ENCODE measurements around the gene GH2.
"Not testable (repeated sequence)": the region's sequence is repeated elsewhere in the genome, so short reads cannot be mapped to it uniquely, and the experiment has no call there.

- not testable (repeated sequence) for TF ChIP-seq ELF4 (IDR thresholded peaks at IDR 0.05); BHLHE40 (IDR thresholded peaks at IDR 0.05; ENCODE audit: borderline replicate concordance); SP1 (IDR thresholded peaks at IDR 0.05); FOXK2 (IDR thresholded peaks at IDR 0.05); SUZ12 (IDR thresholded peaks at IDR 0.05); LEF1 (IDR thresholded peaks at IDR 0.05; ENCODE audit: borderline replicate concordance); NFRKB (IDR thresholded peaks at IDR 0.05); TARDBP (IDR thresholded peaks at IDR 0.05); FOXM1 (IDR thresholded peaks at IDR 0.05; ENCODE audit: borderline replicate concordance); PKNOX1 (IDR thresholded peaks at IDR 0.05); FOXA1 (IDR thresholded peaks at IDR 0.05)
These were observed 12.1 kb downstream of the GH2 start for GRCh38 chr17:63869491-63870291.
